ENCODE data around the gene RAB8B. TPM values are rescaled to one million over a fixed set of nuclear protein-coding genes. Genes with fewer than 3 reads are reported as not detected.

RAB8B gene
- total and polyA plus RNA-seq, 9 of the 15 experiments (the other 6 are each of a cell fraction or from before 2014, with no cell fraction given) = 7.8 to 32.1 (median 24.2) TPM

DNA sequence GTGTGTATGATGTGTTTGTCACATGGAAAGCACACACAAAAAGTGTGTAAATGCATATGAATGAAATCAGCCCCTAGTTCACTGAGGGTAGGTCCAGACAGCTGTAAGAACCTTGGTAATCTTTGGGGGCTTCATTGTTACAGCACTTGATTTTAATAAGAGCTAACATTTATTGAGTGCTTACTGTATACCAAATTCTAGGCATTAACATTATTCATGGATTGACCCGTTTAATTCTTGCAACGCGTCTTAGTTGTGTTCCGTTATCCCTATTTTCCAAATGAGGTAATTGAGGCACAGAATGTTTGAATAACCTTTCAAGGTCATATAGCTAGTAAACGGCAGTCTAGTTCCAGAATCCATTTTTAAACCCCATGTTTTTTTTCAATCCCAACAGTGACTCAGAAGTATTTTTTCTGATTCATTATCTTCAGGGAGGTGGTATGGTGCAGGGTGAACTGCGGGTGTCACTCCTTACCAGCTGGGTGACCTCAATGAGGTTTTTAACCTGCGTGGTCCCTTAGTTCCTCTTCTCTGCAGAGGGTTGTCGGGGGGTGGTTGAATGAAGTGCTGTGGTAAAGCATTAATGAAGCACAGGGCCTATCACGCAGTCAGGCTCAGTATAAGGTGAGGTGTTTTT, 14.2 kb downstream of the RAB8B start (continued):
- TF ChIP-seq ZBTB5 (IDR thresholded peaks at IDR 0.05) (no peak), ZNF197 (CRISPR knock-in tag; IDR thresholded peaks at IDR 0.05; ENCODE audit: low read depth) (no peak)
- TF ChIP-seq, protein P1, sequence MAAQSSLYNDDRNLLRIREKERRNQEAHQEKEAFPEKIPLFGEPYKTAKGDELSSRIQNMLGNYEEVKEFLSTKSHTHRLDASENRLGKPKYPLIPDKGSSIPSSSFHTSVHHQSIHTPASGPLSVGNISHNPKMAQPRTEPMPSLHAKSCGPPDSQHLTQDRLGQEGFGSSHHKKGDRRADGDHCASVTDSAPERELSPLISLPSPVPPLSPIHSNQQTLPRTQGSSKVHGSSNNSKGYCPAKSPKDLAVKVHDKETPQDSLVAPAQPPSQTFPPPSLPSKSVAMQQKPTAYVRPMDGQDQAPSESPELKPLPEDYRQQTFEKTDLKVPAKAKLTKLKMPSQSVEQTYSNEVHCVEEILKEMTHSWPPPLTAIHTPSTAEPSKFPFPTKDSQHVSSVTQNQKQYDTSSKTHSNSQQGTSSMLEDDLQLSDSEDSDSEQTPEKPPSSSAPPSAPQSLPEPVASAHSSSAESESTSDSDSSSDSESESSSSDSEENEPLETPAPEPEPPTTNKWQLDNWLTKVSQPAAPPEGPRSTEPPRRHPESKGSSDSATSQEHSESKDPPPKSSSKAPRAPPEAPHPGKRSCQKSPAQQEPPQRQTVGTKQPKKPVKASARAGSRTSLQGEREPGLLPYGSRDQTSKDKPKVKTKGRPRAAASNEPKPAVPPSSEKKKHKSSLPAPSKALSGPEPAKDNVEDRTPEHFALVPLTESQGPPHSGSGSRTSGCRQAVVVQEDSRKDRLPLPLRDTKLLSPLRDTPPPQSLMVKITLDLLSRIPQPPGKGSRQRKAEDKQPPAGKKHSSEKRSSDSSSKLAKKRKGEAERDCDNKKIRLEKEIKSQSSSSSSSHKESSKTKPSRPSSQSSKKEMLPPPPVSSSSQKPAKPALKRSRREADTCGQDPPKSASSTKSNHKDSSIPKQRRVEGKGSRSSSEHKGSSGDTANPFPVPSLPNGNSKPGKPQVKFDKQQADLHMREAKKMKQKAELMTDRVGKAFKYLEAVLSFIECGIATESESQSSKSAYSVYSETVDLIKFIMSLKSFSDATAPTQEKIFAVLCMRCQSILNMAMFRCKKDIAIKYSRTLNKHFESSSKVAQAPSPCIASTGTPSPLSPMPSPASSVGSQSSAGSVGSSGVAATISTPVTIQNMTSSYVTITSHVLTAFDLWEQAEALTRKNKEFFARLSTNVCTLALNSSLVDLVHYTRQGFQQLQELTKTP (IDR thresholded peaks at IDR 0.05; ENCODE audit: low read depth in 1 of 2, partially characterized antibody in 2 of 2) = peak in 1 of 2 experiments; percentile 20
